ENCODE measurements around the gene CAPNS1.

DNA sequence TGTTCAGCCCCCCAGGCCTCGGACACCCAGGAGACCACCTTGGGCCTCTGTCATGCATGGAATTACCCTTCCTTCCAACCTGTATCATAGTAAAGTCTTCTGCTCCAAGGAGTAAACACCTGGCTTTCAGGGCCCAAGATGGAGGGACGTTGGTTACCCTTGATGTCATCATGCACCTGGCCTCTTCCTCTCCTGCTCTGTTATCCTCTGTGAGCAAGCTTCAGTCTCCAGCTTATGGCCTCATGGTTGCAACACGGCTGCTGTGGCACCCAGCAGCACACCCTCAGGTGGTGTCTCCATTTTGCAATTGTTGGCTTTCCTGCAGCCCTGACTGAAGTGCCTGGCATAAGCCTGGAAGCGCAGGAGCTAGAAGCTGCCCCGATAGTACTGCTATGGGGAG is 32.9 kb upstream of the CAPNS1 start:
- TF ChIP-seq POLR2A (IDR thresholded peaks at IDR 0.05), result no peak
- no peak for TF ChIP-seq EP300 (IDR thresholded peaks at IDR 0.05)
- TF ChIP-seq, protein P1, sequence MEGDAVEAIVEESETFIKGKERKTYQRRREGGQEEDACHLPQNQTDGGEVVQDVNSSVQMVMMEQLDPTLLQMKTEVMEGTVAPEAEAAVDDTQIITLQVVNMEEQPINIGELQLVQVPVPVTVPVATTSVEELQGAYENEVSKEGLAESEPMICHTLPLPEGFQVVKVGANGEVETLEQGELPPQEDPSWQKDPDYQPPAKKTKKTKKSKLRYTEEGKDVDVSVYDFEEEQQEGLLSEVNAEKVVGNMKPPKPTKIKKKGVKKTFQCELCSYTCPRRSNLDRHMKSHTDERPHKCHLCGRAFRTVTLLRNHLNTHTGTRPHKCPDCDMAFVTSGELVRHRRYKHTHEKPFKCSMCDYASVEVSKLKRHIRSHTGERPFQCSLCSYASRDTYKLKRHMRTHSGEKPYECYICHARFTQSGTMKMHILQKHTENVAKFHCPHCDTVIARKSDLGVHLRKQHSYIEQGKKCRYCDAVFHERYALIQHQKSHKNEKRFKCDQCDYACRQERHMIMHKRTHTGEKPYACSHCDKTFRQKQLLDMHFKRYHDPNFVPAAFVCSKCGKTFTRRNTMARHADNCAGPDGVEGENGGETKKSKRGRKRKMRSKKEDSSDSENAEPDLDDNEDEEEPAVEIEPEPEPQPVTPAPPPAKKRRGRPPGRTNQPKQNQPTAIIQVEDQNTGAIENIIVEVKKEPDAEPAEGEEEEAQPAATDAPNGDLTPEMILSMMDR (IDR thresholded peaks at IDR 0.05), result no peak
- TF ChIP-seq POLR2AphosphoS5 (IDR thresholded peaks at IDR 0.05), result no peak

Data from stomach (tissue), 4 donors.